Nucleus accumbens (tissue), 56 donors: Measurements from ENCODE around the gene PTPRK.

Source experiments
- DNase-seq, 56 donors: peaks; one replicate each; lab custom pipeline; 2025; lab: John Stamatoyannopoulos, UW

The PTPRK gene

GRCh38 chr6:128064540-128064895 lies 455.9 kb downstream of the PTPRK start:
- no peak for DNase-seq

- DNase-seq, result no peak
These were observed 456.4 kb downstream of the PTPRK start for GRCh38 chr6:128063850-128064539.

GRCh38 chr6:128062882-128063603 lies 457.4 kb downstream of the PTPRK start:
- no peak for DNase-seq

- no peak for DNase-seq
These were observed 462.5 kb downstream of the PTPRK start for GRCh38 chr6:128057946-128058345.

GRCh38 chr6:128057541-128057940 lies 462.9 kb downstream of the PTPRK start:
- no peak for DNase-seq

GRCh38 chr6:128053109-128053508 lies 467.3 kb downstream of the PTPRK start:
- DNase-seq, result no peak

GRCh38 chr6:128047989-128048388 lies 472.4 kb downstream of the PTPRK start:
- DNase-seq, result no peak

GRCh38 chr6:128046033-128046432 lies 474.4 kb downstream of the PTPRK start:
- DNase-seq, result no peak

- no peak for DNase-seq
These were observed 480.9 kb downstream of the PTPRK start for GRCh38 chr6:128039543-128039942.

GRCh38 chr6:128036808-128037570 lies 483.4 kb downstream of the PTPRK start:
- DNase-seq, result no peak

GRCh38 chr6:128033156-128033555 lies 487.2 kb downstream of the PTPRK start:
- no peak for DNase-seq

- no peak for DNase-seq
These were observed 488.4 kb downstream of the PTPRK start for GRCh38 chr6:128032042-128032441.

GRCh38 chr6:128029826-128030225 lies 490.6 kb downstream of the PTPRK start:
- DNase-seq, result peak in 1 of 56 donors; percentile 0

GRCh38 chr6:128028183-128028582 lies 492.2 kb downstream of the PTPRK start:
- DNase-seq, result no peak

GRCh38 chr6:128025478-128025877 lies 494.9 kb downstream of the PTPRK start:
- no peak for DNase-seq

GRCh38 chr6:128024969-128025368 lies 495.4 kb downstream of the PTPRK start:
- DNase-seq, result no peak

- DNase-seq, result no peak
These were observed 496.4 kb downstream of the PTPRK start for GRCh38 chr6:128024046-128024445.

GRCh38 chr6:128018821-128019220 lies 501.6 kb downstream of the PTPRK start:
- no peak for DNase-seq

- DNase-seq, result no peak
These were observed 503.1 kb downstream of the PTPRK start for GRCh38 chr6:128017288-128017687.

GRCh38 chr6:128007658-128008057 lies 512.7 kb downstream of the PTPRK start:
- DNase-seq, result no peak

- no peak for DNase-seq
These were observed 515.4 kb downstream of the PTPRK start for GRCh38 chr6:128005009-128005408.

- DNase-seq, result no peak
These were observed 520.0 kb downstream of the PTPRK start for GRCh38 chr6:128000363-128000762.
